NCI-H1436 (cell line): ENCODE data around the gene HABP2.

Experiments
- DNase-seq: peaks from one replicate; lab custom pipeline; 2025; lab: John Stamatoyannopoulos, UW

The HABP2 gene

DNA sequence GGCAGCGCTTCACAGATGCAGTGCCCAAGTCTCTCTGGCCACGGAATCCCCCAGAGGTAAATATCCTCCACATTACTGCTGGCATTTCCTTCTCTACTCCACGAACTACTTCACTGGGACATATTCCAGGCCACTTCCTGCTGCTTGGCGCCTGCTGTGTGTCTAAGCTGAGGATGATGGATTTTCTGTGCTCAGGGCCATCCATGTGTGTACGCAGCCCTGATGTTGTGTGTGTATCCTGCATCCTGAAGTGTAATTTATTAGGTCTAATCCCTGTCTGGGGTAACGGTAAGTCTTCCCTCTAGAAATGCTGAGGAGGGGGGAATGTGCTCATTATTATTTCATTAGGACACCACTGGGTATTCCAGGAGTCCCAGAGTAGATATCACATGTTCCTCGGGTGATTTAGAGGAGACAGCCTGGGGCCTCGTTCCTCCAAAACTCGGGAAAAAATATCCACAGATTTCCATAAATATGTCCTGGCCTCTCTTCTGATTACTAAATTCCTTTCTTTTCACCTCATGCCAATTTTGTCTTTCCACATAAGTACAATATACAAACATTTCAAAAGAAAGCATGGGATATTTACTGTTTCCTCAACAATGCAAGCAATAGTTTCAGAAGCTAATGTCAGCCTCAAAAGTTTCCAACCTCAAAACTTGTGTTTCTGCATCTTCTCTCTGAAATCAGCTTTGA, 25.5 kb upstream of the HABP2 start:
- DNase-seq, result no peak

- DNase-seq, result no peak
These were observed 24.0 kb upstream of the HABP2 start for GRCh38 chr10:113528876-113529275.

- DNase-seq, result no peak
These were observed 23.3 kb upstream of the HABP2 start for GRCh38 chr10:113529575-113529974.

GRCh38 chr10:113530476-113530875, 22.4 kb upstream of the HABP2 start:
- no peak for DNase-seq

DNA sequence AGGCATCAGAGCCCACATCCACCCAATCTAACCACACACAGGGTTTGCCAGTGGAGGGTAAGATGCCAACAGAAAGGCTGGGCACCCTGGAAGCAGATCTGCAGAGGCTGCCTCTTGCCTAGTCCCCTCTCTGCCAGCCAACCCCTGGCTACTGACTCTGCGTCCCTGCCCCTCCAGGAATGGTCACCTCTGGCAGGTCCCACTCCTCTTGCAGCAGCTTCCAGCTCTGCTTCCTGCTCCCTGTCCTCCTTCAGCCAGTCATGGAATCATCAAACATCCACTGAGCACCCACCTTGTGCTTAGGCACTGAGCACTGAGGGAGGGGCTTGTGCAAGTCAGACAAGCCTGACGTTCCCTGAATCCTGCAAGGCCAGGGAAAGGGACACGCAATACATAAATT, 20.1 kb upstream of the HABP2 start:
- DNase-seq, result no peak

- DNase-seq, result no peak
These were observed 19.1 kb upstream of the HABP2 start for GRCh38 chr10:113533801-113534200.

- DNase-seq, result no peak
These were observed 18.4 kb upstream of the HABP2 start for GRCh38 chr10:113534423-113534822.

DNA sequence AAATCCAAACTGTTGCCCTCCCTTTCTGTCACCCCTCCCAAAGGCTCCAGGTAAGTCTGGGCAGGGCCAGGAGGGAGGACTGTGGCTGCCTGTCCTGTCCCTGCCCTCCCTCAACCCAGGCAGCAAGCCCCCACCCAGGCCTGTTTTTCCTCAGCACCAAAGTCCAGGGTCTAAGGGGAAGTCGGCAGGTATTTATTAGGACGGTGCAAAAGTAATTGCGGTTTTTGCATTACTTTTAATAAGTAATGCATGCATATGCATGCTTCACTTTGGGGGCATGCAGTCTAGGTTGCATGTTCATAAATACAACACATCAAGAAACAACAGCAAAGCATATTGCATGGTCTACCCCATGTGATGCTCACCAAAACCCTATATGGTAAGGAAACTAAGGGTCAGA, 15.2 kb upstream of the HABP2 start:
- no peak for DNase-seq

GRCh38 chr10:113538151-113538550, 14.7 kb upstream of the HABP2 start:
- DNase-seq, result no peak

DNA sequence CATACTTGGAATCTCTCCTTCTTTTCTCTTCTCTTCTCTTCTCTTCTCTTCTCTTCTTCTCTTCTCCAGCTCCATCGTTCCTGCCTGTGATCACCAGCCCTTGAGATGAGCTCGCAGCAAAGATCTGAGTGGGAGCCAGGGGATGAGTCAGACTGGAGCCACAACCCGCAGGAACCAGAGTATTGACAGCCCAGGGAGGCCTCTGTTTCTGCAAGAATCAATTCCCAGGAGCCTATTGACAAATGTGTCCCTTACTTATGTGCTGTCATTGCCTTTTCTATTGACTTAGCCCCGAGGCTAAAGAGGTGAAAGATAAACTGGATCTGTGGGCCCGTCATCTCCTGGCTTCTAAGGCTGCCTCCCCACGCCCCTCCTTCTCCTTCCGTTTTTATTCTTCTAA, 13.1 kb upstream of the HABP2 start:
- DNase-seq, result no peak

- DNase-seq, result no peak
These were observed 11.9 kb upstream of the HABP2 start for GRCh38 chr10:113540845-113541548.

DNA sequence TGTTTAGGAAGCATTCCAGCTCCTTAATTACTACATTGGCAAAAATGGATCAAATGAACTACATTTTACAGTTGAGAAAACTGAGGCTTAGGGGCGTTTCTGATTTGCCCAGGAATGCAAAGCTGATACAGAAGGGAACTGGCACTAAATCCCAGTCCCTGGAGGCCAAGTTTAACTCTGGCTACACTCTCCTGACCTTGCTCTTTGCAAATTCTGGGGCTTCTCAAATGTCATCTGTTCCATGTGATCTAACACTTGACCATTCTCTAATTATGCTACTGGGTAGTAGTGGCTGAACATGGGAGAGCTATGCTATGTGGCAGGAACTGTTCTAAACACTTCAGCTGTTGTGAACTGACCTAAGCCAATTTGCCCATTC, 11.3 kb upstream of the HABP2 start:
- no peak for DNase-seq

- no peak for DNase-seq
These were observed 9.5 kb upstream of the HABP2 start for GRCh38 chr10:113543107-113543955.

DNA sequence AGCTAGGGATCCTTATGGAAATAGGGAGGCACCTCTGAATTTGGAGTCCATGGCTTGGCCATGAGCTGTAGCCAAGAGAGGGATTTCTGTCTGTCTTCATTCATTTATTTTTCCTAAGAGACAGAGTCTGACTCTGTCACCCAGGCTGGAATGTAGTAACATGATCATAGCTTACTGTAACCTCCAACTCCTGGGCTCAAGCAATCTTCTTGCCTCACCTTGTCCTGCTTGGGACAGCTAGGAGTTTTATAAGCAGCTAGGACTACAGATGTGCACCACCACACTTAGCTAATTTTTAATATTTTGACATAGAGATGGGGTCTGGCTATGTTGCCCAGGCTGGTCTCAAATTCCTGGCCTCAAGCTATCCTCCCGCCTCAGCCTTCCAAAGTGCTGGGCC, 8.5 kb upstream of the HABP2 start:
- no peak for DNase-seq

DNA sequence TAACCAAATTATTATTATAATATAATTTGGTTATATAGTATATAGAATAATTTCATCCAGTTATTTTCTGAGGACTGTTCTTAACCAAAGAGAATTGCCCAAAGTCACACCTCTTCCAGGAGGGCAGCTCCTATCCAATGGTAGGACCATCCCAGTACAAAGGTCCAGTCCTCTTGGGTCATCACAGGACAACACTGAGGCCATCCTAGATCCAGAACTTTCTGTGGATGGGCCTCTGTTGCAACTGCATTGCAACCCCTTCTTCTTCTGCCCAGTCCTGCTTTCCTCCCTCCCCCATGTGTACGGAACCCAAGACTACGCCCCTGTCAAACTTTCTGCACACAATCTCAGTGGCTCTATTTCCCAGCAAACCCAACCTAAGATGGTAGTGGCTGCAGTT, 5.4 kb upstream of the HABP2 start:
- no peak for DNase-seq

- DNase-seq, result no peak
These were observed 3.0 kb upstream of the HABP2 start for GRCh38 chr10:113549856-113550255.

DNA sequence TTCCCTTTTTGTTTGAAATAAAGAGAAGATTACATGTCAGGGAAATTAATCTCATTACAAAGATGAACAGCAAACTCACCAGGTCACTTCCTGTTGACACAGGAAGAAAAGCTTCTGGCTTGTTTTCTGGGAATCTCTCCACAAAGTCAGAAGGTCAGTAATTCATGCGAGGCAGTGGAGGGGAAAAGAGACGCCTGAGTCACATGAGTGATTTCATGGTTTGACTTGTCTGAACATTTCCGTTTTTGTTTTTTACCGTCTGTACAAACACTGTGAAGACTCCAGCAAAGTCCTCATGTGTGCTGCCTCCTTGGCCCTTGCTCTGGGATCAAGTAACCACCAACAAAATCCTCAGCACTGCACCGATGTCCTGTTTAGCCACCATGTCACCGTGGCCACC, 2.5 kb upstream of the HABP2 start:
- no peak for DNase-seq

- no peak for DNase-seq
These were observed 839 bp upstream of the HABP2 start for GRCh38 chr10:113552014-113552413.

GRCh38 chr10:113553149-113553548, 296 bp downstream of the HABP2 start:
- no peak for DNase-seq

DNA sequence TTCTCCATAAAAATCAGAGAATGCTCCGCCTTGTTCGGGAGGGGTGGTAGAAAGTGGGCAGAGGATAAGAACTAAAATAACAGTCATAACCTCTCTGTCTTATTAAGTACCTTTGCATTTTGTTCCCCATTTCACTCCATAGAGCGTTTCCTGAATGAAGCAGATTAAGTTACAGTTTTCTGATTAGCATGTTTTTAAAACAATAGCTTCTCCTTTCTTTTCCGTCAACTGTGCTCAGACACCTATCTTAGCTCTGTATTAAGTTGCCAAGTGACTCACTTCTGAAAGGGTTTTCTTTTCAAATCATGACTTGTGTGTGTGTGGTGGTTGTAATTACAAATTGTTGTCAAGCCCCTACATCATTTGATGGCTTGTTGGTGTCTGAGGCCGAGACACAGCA, 1.4 kb downstream of the HABP2 start:
- DNase-seq, result no peak

GRCh38 chr10:113555245-113555644, 2.4 kb downstream of the HABP2 start:
- no peak for DNase-seq

DNA sequence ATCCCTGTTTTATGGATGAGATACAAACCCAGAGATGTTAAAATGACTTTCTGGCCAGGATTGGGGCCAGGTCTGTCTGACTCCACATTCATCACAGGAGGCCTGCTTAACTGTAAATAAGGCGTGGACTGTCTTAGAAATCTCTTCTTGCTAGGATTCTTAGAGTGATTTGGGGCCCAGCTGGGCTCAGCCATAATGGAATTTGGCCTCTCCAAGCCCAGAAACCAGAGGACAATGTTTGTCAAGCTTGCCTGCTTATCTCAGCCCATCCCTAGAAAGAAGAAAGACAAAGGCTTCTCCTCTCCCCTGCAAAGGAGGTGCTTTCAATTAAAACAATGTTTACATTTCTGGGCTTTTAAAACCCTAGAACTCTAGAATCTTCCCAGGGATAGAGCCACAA, 2.9 kb downstream of the HABP2 start:
- no peak for DNase-seq

GRCh38 chr10:113557424-113557862, 4.6 kb downstream of the HABP2 start:
- no peak for DNase-seq
